Thyroid gland (tissue), 4 donors: ENCODE measurements around the gene FEM1B. TPM values are rescaled to one million over a fixed set of nuclear protein-coding genes. Genes with fewer than 3 reads are reported as not detected.
A peak's percentile ranks its signal among the peaks of the same experiment; 100 is the strongest.

Experiments used
- DNase-seq, 2 donors: peaks; one replicate each; pipeline ENCODE4 v3.0.0-alpha.2; 2019
- H3K27ac ChIP-seq, 3 donors: fragments of 200-600 bp; sonication (generic); 1 replicate in 2 of 3; 2 replicates in 1 of 3; pipeline ENCODE4 v1.5.1; 2016 to 2019; ENCODE audit warnings: mild to moderate bottlenecking in 1 of 3, moderate library complexity in 1 of 3
- H3K27me3 ChIP-seq: fragments of 200-600 bp; sonication (generic); one replicate; pipeline ENCODE4 v1.5.1; 2019
- H3K36me3 ChIP-seq, 2 donors: fragments of 200-600 bp; sonication (generic); one replicate each; pipeline ENCODE4 v1.5.1; 2016 to 2019
- H3K4me1 ChIP-seq, 2 donors: fragments of 200-600 bp; sonication (generic); one replicate each; pipeline ENCODE4 v1.5.1; 2017 to 2019
- H3K4me3 ChIP-seq, 3 donors: fragments of 200-600 bp; sonication (generic); replicated peaks in 1 of 3; 1 replicate in 2 of 3; 2 replicates in 1 of 3; pipeline ENCODE4 v1.5.1; 2016; ENCODE audit warnings: mild to moderate bottlenecking in 1 of 3
- H3K9me3 ChIP-seq: fragments of 200-600 bp; sonication (generic); one replicate; pipeline ENCODE4 v1.5.1; 2017
- POLR2A ChIP-seq, 2 donors: fragments of 450-650 bp; IDR thresholded peaks; one replicate each; pipeline ENCODE4 v1.6.1; 2017; ENCODE audit warnings: antibody characterized with exemption in 2 of 2, mild to moderate bottlenecking in 2 of 2, moderate library complexity in 1 of 2
- WGBS, 2 donors: methylation state at CpG; one replicate each; pipeline ENCODE4 v1.1.5; 2017; 5-methylcytosine and 5-hydroxymethylcytosine counted together
- intact Hi-C: fragments of 100-400 bp; cut with DNase I; formaldehyde crosslinking; loops from one replicate; pipeline ENCODE4 v1.15.1; 2023
- total RNA-seq, 4 donors: library from RNA; depleted of rRNA; stranded (reverse); fragments of >200 nt; gene quantifications; one replicate each; pipeline ENCODE4 v1.2.3, GENCODE V29; 2016
- TF ChIP-seq, protein P1 (sequence below), 6 experiments: fragments of 200-600 bp in 3 of 6; fragments of 450-650 bp in 3 of 6; sonication (generic) in 3 of 6; IDR thresholded peaks; one replicate each; pipeline ENCODE4 v1.5.1; 2016 to 2019; ENCODE audit warnings: antibody characterized with exemption in 6 of 6, mild to moderate bottlenecking in 2 of 6, inconsistent platforms in 1 of 6, moderate library complexity in 1 of 6

Gene FEM1B
- total RNA-seq, 4 donors from 2014 or later = 43.2 to 60.4 (median 45.2) TPM

DNA sequence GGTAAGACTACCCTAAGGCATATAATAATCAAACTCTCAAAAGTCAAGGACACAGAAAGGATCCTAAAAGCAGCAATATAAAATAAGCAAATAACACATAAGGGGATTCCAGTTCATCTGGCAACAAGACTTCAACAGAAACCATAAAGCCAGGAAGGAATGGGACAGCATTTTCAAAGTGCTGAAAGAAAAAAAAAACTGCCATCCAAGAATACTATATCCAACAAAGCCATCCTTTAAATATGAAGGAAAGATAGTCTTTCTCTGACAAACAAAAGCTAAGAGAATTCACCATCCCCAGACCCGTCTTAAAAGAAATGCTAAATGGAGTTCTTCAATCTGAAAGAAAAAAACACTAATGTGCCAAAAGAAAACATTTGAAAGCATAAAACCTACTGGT is 33.3 kb upstream of the FEM1B start:
- Histone ChIP-seq H3K9me3 (no peaks in the 10 kb centered on the region), H3K27ac (no peak overlapping the region), H3K4me3 (no peak overlapping the region), H3K4me1 (no peaks in the 10 kb centered on the region), H3K27me3 (no peaks in the 10 kb centered on the region), H3K36me3 (no peaks in the 10 kb centered on the region)
- DNase-seq = no peak
- WGBS, 2 donors = 98 to 100% methylated on average over 1 of the region's 1 CpG
- TF ChIP-seq, protein P1, sequence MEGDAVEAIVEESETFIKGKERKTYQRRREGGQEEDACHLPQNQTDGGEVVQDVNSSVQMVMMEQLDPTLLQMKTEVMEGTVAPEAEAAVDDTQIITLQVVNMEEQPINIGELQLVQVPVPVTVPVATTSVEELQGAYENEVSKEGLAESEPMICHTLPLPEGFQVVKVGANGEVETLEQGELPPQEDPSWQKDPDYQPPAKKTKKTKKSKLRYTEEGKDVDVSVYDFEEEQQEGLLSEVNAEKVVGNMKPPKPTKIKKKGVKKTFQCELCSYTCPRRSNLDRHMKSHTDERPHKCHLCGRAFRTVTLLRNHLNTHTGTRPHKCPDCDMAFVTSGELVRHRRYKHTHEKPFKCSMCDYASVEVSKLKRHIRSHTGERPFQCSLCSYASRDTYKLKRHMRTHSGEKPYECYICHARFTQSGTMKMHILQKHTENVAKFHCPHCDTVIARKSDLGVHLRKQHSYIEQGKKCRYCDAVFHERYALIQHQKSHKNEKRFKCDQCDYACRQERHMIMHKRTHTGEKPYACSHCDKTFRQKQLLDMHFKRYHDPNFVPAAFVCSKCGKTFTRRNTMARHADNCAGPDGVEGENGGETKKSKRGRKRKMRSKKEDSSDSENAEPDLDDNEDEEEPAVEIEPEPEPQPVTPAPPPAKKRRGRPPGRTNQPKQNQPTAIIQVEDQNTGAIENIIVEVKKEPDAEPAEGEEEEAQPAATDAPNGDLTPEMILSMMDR (IDR thresholded peaks at IDR 0.05) = no peak
- no peak for TF ChIP-seq POLR2A (IDR thresholded peaks at IDR 0.05)
- intact Hi-C loops = no loop called here

DNA sequence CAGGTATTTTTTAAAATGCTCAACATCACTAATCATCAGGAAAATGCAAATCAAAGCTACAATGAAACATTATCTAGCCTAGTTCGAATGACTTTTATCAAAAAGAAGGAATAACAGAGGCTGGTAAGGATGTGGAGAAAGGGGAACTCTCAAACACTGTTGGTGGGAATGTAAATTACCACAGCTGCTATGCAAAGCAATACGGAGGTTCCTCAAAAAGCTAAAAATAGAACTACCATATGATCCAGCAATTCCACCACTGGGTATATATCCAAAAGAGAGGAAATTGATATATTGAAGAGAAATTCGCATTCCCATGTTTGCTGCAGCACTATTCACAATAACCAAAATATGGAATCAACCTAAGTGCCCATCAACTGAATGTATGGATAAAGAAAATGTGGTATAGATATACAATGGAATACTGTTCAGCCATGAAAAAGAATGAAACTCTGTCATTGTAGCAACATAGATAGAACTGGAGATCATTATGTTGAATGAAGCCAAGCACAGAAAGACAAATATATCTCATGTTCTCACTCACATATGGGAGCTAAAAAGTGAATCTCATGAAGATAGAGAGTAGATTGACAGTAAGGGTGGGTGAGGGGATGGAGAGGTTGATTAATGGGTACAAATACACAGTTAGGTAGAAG is 28.4 kb upstream of the FEM1B start:
- no peaks in the 10 kb centered on the region for H3K9me3 ChIP-seq
- intact Hi-C loops = no loop called here
- peaks cover 0 to 3% of the 10 kb centered on the region in 2 donors for H3K4me1 ChIP-seq
- WGBS, 2 donors = 82 to 85% methylated on average over 3 of the region's 3 CpGs
- no peaks in the 10 kb centered on the region for H3K27me3 ChIP-seq
- no peak for TF ChIP-seq POLR2A (IDR thresholded peaks at IDR 0.05)
- TF ChIP-seq, protein P1 (IDR thresholded peaks at IDR 0.05) = no peak
- H3K27ac ChIP-seq = no peak overlapping the region
- H3K4me3 ChIP-seq = no peak overlapping the region
- H3K36me3 ChIP-seq = no peaks in the 10 kb centered on the region
- DNase-seq = no peak

DNA sequence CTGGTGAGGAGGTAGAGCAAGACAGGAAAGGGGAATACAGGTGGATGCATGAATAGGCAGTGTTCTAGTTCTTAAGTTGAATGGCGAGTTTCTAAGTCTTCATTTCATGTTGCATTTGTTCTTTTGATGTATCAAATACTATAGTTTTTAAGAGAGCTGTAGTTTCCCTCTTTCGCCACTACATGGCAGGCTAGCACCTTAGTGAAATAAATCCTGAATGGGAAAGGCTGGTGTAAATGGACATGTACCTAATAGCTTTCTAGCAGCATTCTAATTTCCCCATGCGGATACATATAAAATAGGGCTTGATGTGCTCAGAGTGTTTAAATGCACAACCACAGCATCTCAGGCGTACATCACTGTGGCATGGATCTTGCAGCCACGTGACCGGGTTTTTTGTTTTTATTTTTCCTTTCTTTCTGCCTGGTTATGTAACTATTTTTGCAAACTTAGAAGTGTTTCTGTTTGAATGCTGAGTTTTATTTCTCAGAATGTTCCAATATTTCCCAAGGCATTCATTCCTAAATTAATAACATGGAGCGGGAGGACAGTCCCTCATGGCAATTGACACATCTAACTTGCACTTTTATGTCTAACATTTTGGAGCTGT is 24.5 kb upstream of the FEM1B start:
- intact Hi-C loops = no loop called here
- WGBS, 2 donors = 27 to 33% methylated on average over 7 of the region's 7 CpGs
- Histone ChIP-seq H3K27me3 (no peaks in the 10 kb centered on the region), H3K4me1 (peaks cover 4 to 11% of the 10 kb centered on the region in 2 donors), H3K36me3 (no peaks in the 10 kb centered on the region), H3K9me3 (no peaks in the 10 kb centered on the region), H3K27ac (no peak overlapping the region), H3K4me3 (no peak overlapping the region)
- DNase-seq = peak; percentile 30 to 37
- no peak for TF ChIP-seq POLR2A (IDR thresholded peaks at IDR 0.05)
- TF ChIP-seq, protein P1 (IDR thresholded peaks at IDR 0.05) = peak; percentile 64 to 91 (median 80)

DNA sequence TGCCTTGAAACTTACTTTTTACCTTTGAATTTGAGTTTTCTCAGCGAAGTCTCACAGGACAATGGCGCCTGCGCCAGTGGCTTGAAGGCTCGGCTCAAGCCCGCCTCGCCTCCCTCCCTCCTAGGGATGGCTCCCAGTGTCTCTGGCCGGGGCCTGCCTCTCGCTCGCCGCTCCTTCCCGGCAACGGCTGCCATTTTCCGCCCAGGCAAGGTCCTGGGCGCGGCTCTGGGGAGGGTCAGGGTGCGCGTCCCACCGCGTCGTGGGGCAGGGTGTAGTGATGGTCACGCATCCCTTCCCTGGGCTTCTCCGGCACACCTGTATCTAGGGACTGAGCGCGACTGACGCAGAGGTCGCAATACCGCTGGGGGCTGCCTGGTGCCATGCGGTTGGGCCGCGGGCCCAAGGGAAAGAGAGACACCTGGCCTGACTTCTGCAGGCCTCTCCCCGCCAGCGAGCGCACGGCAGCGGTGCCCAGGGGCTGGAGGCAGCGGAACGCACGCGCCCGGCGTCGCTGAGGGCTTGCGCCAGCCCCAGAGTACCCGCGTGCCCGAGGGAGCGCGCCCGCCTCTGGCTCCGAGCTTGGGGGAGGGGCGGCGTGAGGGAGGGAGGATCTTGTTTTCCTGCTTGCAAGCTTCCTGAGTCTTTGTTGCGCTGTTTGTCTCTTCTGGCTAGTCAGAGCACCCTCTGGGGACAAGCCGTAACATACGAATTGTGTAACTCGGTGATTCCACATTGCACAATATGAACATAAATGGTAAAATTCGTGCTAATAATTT is 20.7 kb upstream of the FEM1B start:
- no peaks in the 10 kb centered on the region for H3K27me3 ChIP-seq
- TF ChIP-seq, protein P1 (IDR thresholded peaks at IDR 0.05) = no peak
- TF ChIP-seq POLR2A (IDR thresholded peaks at IDR 0.05) = peak; percentile 61 to 84
- no peaks in the 10 kb centered on the region for H3K9me3 ChIP-seq
- H3K27ac ChIP-seq = peak overlapping the region; percentile 91 to 97 (median 93)
- intact Hi-C loops = no loop called here
- peaks cover 4 to 11% of the 10 kb centered on the region in 2 donors for H3K4me1 ChIP-seq
- WGBS, 2 donors = 13 to 16% methylated on average over 11 to 21 of the region's 57 CpGs
- H3K36me3 ChIP-seq = no peaks in the 10 kb centered on the region
- peak overlapping the region; percentile 47 to 59 (median 53) for H3K4me3 ChIP-seq
- DNase-seq = peak; percentile 92 to 94
